SK-N-SH (cell line): ENCODE results near the gene EEF1AKMT1. TPM values are rescaled to one million over a fixed set of nuclear protein-coding genes. Genes with fewer than 3 reads are reported as not detected.

ENCODE experiments used
- CTCF ChIA-PET: fragments of 300-600, 350-600 bp; formaldehyde crosslinking; extraction: SDS; loops from one replicate; lab custom pipeline; 2021; lab: Yijun Ruan, JAX
- POLR2A ChIA-PET: fragments of 350-600 bp; sonication (Branson Sonifier 250); formaldehyde crosslinking; extraction: SDS; loops from one replicate; lab custom pipeline; 2020; ENCODE audit warnings: antibody characterized with exemption, inconsistent platforms; lab: Yijun Ruan, JAX
- DNase-seq: peaks from one replicate; pipeline ENCODE4 v3.0.0; 2012
- H2AFZ ChIP-seq: fragments of 200-600 bp; sonication (generic); 2 replicates; pipeline ENCODE4 v1.8.1; 2016; ENCODE audit warnings: antibody characterized with exemption, mild to moderate bottlenecking, low read depth
- H3F3A ChIP-seq: fragments of 200-600 bp; sonication (generic); replicated peaks from 2 replicates; pipeline ENCODE3; 2016; ENCODE audit warnings: antibody characterized with exemption, mild to moderate bottlenecking; ENCODE audit not compliant: insufficient read depth
- H3K27ac ChIP-seq, 2 experiments: fragments of 200-500 bp in 1 of 2; fragments of 200-600 bp in 1 of 2; sonication (Bioruptor generic) in 1 of 2; sonication (generic), shearing (Covaris generic) in 1 of 2; 2 replicates each; pipeline versions ENCODE4 v1.5.1 to v1.6.1; 2014 to 2016; ENCODE audit warnings: low read depth in 2 of 2, inconsistent platforms in 1 of 2, low read length in 1 of 2, mild to moderate bottlenecking in 1 of 2, mixed read lengths in 1 of 2
- H3K27me3 ChIP-seq: fragments of 200-600 bp; sonication (generic), shearing (Covaris generic); 2 replicates; pipeline ENCODE4 v1.6.1; 2016; ENCODE audit warnings: mixed run types; ENCODE audit not compliant: insufficient read depth
- H3K36me3 ChIP-seq, 2 experiments: fragments of 200-500 bp in 1 of 2; fragments of 200-600 bp in 1 of 2; sonication (Bioruptor generic) in 1 of 2; sonication (generic) in 1 of 2; replicated peaks in 1 of 2; 2 replicates each; pipeline versions ENCODE3 to v1.5.1; 2014 to 2016; ENCODE audit warnings: low read length in 1 of 2, mild to moderate bottlenecking in 1 of 2; ENCODE audit not compliant: insufficient read depth in 2 of 2, control insufficient read depth in 1 of 2
- H3K4me1 ChIP-seq, 2 experiments: fragments of 200-500 bp in 1 of 2; fragments of 200-600 bp in 1 of 2; sonication (Bioruptor generic) in 1 of 2; sonication (generic), shearing (Covaris generic) in 1 of 2; 2 replicates each; pipeline versions ENCODE4 v1.5.1 to v1.6.1; 2014 to 2016; ENCODE audit warnings: low read depth in 1 of 2, low read length in 1 of 2, mixed run types in 1 of 2; ENCODE audit not compliant: insufficient read depth in 2 of 2, control insufficient read depth in 1 of 2
- H3K4me2 ChIP-seq: fragments of 200-600 bp; sonication (generic), shearing (Covaris generic); 2 replicates; pipeline ENCODE4 v1.6.1; 2017; ENCODE audit warnings: mixed run types
- H3K4me3 ChIP-seq, 2 experiments: fragments of 200-500 bp in 1 of 2; fragments of 200-600 bp in 1 of 2; sonication (Bioruptor generic) in 1 of 2; sonication (generic), shearing (Covaris generic) in 1 of 2; 2 replicates each; pipeline versions ENCODE4 v1.5.1 to v1.8.1; 2014 to 2016; ENCODE audit warnings: low read depth in 2 of 2, inconsistent platforms in 1 of 2, low read length in 1 of 2, mild to moderate bottlenecking in 1 of 2, mixed read lengths in 1 of 2, moderate library complexity in 1 of 2
- H3K79me2 ChIP-seq: fragments of 200-600 bp; sonication (generic); 2 replicates; pipeline ENCODE4 v1.8.1; 2017; ENCODE audit warnings: mild to moderate bottlenecking; ENCODE audit not compliant: insufficient read depth
- H3K9ac ChIP-seq: fragments of 200-600 bp; sonication (generic); 2 replicates; pipeline ENCODE4 v1.6.1; 2017; ENCODE audit warnings: mixed run types
- H3K9me2 ChIP-seq: fragments of 200-600 bp; sonication (generic); 2 replicates; pipeline ENCODE4 v1.6.1; 2017; ENCODE audit warnings: mixed run types
- H3K9me3 ChIP-seq: fragments of 200-600 bp; sonication (generic); 2 replicates; pipeline ENCODE4 v1.6.1; 2017; ENCODE audit warnings: mixed run types, mild to moderate bottlenecking, moderate library complexity
- H4K20me1 ChIP-seq: fragments of 200-600 bp; sonication (generic); 2 replicates; pipeline ENCODE4 v1.6.1; 2017; ENCODE audit warnings: mild to moderate bottlenecking, mixed run types; ENCODE audit not compliant: insufficient read depth
- EZH2phosphoT487 ChIP-seq: fragments of 200-600 bp; sonication (generic); IDR thresholded peaks from 2 replicates; pipeline ENCODE4 v1.6.1; 2017; ENCODE audit warnings: low read depth, mixed run types, mild to moderate bottlenecking, antibody characterized with exemption, moderate library complexity, borderline replicate concordance
- MAX ChIP-seq: IDR thresholded peaks from 2 replicates; pipeline ENCODE4 v1.4.0; 2012; ENCODE audit warnings: low read depth
- MXI1 ChIP-seq: IDR thresholded peaks from 2 replicates; pipeline ENCODE4 v1.6.1; 2012; ENCODE audit warnings: mild to moderate bottlenecking, low read depth, low read length, improper control_type of control experiment
- NFIC ChIP-seq: IDR thresholded peaks from 2 replicates; pipeline ENCODE4 v1.4.0; 2012; ENCODE audit warnings: borderline replicate concordance
- NRF1 ChIP-seq: IDR thresholded peaks from 2 replicates; pipeline ENCODE4 v1.6.1; 2012; ENCODE audit warnings: low read depth, mild to moderate bottlenecking, low read length
- PBX3 ChIP-seq: IDR thresholded peaks from 2 replicates; pipeline ENCODE4; 2012
- POLR2AphosphoS5 ChIP-seq: IDR thresholded peaks from 2 replicates; pipeline ENCODE4 v1.6.1; 2012; ENCODE audit warnings: low read depth, low read length
- RCOR1 ChIP-seq: fragments of 150-350 bp; IDR thresholded peaks from 2 replicates; pipeline ENCODE4 v1.6.1; 2017; ENCODE audit warnings: antibody characterized with exemption, low read length
- RXRA ChIP-seq: IDR thresholded peaks from 2 replicates; pipeline ENCODE4 v1.4.0; 2012; ENCODE audit warnings: low read depth, mild to moderate bottlenecking, borderline replicate concordance
- TAF1 ChIP-seq: IDR thresholded peaks from 2 replicates; pipeline ENCODE4 v1.6.1; 2012; ENCODE audit warnings: low read depth, mild to moderate bottlenecking, low read length, moderate library complexity, borderline replicate concordance
- TCF12 ChIP-seq: IDR thresholded peaks from 2 replicates; pipeline ENCODE4 v1.4.0; 2012
- WGBS: methylation state at CpG from one replicate; pipeline ENCODE4 v1.1.6; 2017; ENCODE audit warnings: low lambda C conversion rate; 5-methylcytosine and 5-hydroxymethylcytosine counted together
- polyA plus RNA-seq, 3 experiments: library from polyadenylated mRNA; depleted of rRNA; stranded (reverse); fragments of >200 nt; gene quantifications; 2 replicates each; pipeline ENCODE4 v1.2.3, GENCODE V29; 2012

Gene EEF1AKMT1
- polyA plus RNA-seq (2012; rRNA removed), result 4.2 and 5.3 TPM in 2 replicates
- polyA plus RNA-seq (2012; cell fraction: cytosol; rRNA removed), result 6.5 and 7.7 TPM in 2 replicates
- 1.9 and 2.8 TPM in 2 replicates for polyA plus RNA-seq (2012; cell fraction: nucleus; rRNA removed)

- peak; percentile 94 for DNase-seq
- Histone ChIP-seq H3K4me1 (peaks cover 0 to 9% of the 10 kb centered on the region in 2 experiments; a peak in 2 of 4 replicates), H3K9me3 (peaks cover 9% of the 10 kb centered on the region; the same call in 1 of the 2 replicates), H3K9me2 (no peaks in the 10 kb centered on the region), H3K79me2 (no peaks in the 10 kb centered on the region; the same call in 1 of the 2 replicates), H3K27me3 (no peaks in the 10 kb centered on the region), H2AFZ (peak within 1 kb of the TSS; percentile 79), H3K4me2 (peak within 1 kb of the TSS; percentile 82), H3K27ac (peak within 1 kb of the TSS; percentile 41 to 84), H4K20me1 (no peaks in the 10 kb centered on the region), H3K4me3 (peak within 1 kb of the TSS; percentile 55 to 63), H3K36me3 (peaks cover 0 to 27% of the 10 kb centered on the region in 2 experiments), H3K9ac (peak within 1 kb of the TSS; percentile 73), H3F3A (no peaks in the 10 kb centered on the region)
- ChIA-PET CTCF (interaction anchor here (0.9 to 2.9 kb wide), 2 partner anchors 55 to 291 kb away, joined by 3 to 9 read pairs; no protein-coding TSS in a partner anchor), POLR2A (interaction anchor here (0.6 to 0.9 kb wide), 2 partner anchors 19 to 41 kb away, joined by 3 read pairs; no protein-coding TSS in a partner anchor)
- TF ChIP-seq NFIC (0 out of 2 replicates have a peak, but pooled peaks have one; percentile 6), RCOR1 (no peak), PBX3 (peak; percentile 79), POLR2AphosphoS5 (peak; percentile 93), TAF1 (peak; percentile 41; the same call in 1 of the 2 replicates), MAX (peak; percentile 88), MXI1 (peak; percentile 19; the same call in 1 of the 2 replicates), NRF1 (peak; percentile 98), TCF12 (no peak), RXRA (no peak)
- 7% methylated on average over 45 of the region's 72 CpGs for WGBS
Measured at GRCh38 chr13:20773194-20774080, at the start of gene EEF1AKMT1. EEF1AKMT1 (minus strand) TSS chr13:20773961; CDS start chr13:20757598, 16,363 bp downstream.

GRCh38 chr13:20823071-20823470, 49.3 kb upstream of the EEF1AKMT1 start:
- Histone ChIP-seq H3K4me1 (peaks cover 2 to 29% of the 10 kb centered on the region in 2 experiments; a peak in 3 of 4 replicates), H3K79me2 (peaks cover 4% of the 10 kb centered on the region; the same call in 1 of the 2 replicates), H3K4me2 (no peak overlapping the region), H3K9me3 (no peaks in the 10 kb centered on the region), H2AFZ (no peak overlapping the region), H3F3A (peaks cover 33% of the 10 kb centered on the region), H3K9me2 (no peaks in the 10 kb centered on the region), H3K9ac (no peak overlapping the region), H3K4me3 (no peak overlapping the region), H4K20me1 (no peaks in the 10 kb centered on the region), H3K27me3 (no peaks in the 10 kb centered on the region), H3K27ac (no peak overlapping the region), H3K36me3 (peaks cover 9 to 16% of the 10 kb centered on the region in 2 experiments)
- DNase-seq, result no peak
- no peak for TF ChIP-seq EZH2phosphoT487
- CTCF ChIA-PET, result interaction anchor here (1.2 to 1.4 kb wide), 2 partner anchors 8 to 19 kb away, joined by 3 to 4 read pairs; no protein-coding TSS in a partner anchor
- POLR2A ChIA-PET, result no interaction called here
- WGBS, result 97% methylated on average over 1 of the region's 1 CpG
